Upper lobe of left lung (tissue), 6 donors: ENCODE data around the gene PSMA7. TPM values are rescaled to one million over a fixed set of nuclear protein-coding genes. Genes with fewer than 3 reads are reported as not detected.
A peak's percentile ranks its signal among the peaks of the same experiment; 100 is the strongest.

Experiments used
- ATAC-seq, 2 donors: fragments of 200-7000 bp; cut with Tn5 transposase; one replicate each; pipeline ENCODE4 v1.9.1; 2022; ENCODE audit warnings: mild to moderate bottlenecking in 2 of 2, moderate library complexity in 2 of 2; ENCODE audit not compliant: low FRiP score in 2 of 2
- DNase-seq, 2 donors: peaks; one replicate each; pipeline ENCODE4 v3.0.0-alpha.2; 2019 to 2020
- H3K27ac ChIP-seq, 4 donors: fragments of 200-600 bp; sonication (generic); one replicate each; pipeline ENCODE4 v1.5.1; 2016 to 2019
- H3K27me3 ChIP-seq, 4 donors: fragments of 200-600 bp; sonication (generic); one replicate each; pipeline ENCODE4 v1.5.1; 2017 to 2019
- H3K36me3 ChIP-seq, 4 donors: fragments of 200-600 bp; sonication (generic); one replicate each; pipeline ENCODE4 v1.5.1; 2016 to 2019
- H3K4me1 ChIP-seq, 4 donors: fragments of 200-600 bp; sonication (generic); one replicate each; pipeline ENCODE4 v1.5.1; 2018 to 2019
- H3K4me3 ChIP-seq, 4 donors: fragments of 200-600 bp; sonication (generic); one replicate each; pipeline ENCODE4 v1.5.1; 2017 to 2019; ENCODE audit warnings: mild to moderate bottlenecking in 2 of 4, moderate library complexity in 1 of 4
- H3K9me3 ChIP-seq, 4 donors: fragments of 200-600 bp; sonication (generic); one replicate each; pipeline ENCODE4 v1.5.1; 2018 to 2019
- CTCF ChIP-seq, 6 experiments: fragments of 450-650 bp in 4 of 6; fragments of 200-600 bp in 2 of 6; sonication (generic) in 2 of 6; IDR thresholded peaks; one replicate each; pipeline ENCODE4 v1.5.1; 2016 to 2019; ENCODE audit warnings: antibody characterized with exemption in 6 of 6
- EP300 ChIP-seq, 4 donors: sonication (generic); formaldehyde crosslinking; IDR thresholded peaks; one replicate each; pipeline ENCODE4 v1.5.1; 2017; ENCODE audit warnings: antibody characterized with exemption in 4 of 4, control low read depth in 2 of 4
- POLR2A ChIP-seq, 4 donors: fragments of 450-650 bp; IDR thresholded peaks; one replicate each; pipeline ENCODE4 v1.5.1; 2016 to 2017; ENCODE audit warnings: antibody characterized with exemption in 4 of 4, mild to moderate bottlenecking in 2 of 4
- POLR2AphosphoS5 ChIP-seq, 2 donors: sonication (generic); formaldehyde crosslinking; IDR thresholded peaks; one replicate each; pipeline ENCODE4 v1.5.1; 2017; ENCODE audit warnings: antibody characterized with exemption in 2 of 2
- WGBS, 2 donors: methylation state at CpG; one replicate each; pipeline ENCODE4 v1.1.5; 2017 to 2018; 5-methylcytosine and 5-hydroxymethylcytosine counted together
- total RNA-seq, 6 donors: library from RNA; depleted of rRNA in 4 of 6; stranded (reverse); fragments of >200 nt in 4 of 6; gene quantifications; one replicate each; pipeline versions ENCODE4 v1.1.0 to v1.2.1, GENCODE V29; 2016 to 2021
- donor health status: DM: no; HTN: no; CAD: no; lungs with moderate emphysema.
- donor health status: DM: no; HTN: yes; CAD: no; lungs with severe emphysema.

PSMA7 gene
- total RNA-seq, 6 donors from 2014 or later, result 186 to 317 (median 240) TPM

GRCh38 chr20:62134735-62135231, 8.4 kb downstream of the PSMA7 start:
- Histone ChIP-seq H3K4me3 (no peak overlapping the region), H3K27me3 (no peaks in the 10 kb centered on the region), H3K27ac (peak overlapping the region; percentile 62 to 83 (median 78)), H3K36me3 (peaks cover 52 to 97% (median 82%) of the 10 kb centered on the region in 4 donors), H3K9me3 (no peaks in the 10 kb centered on the region), H3K4me1 (peaks cover 27 to 39% (median 29%) of the 10 kb centered on the region in 4 donors)
- DNase-seq, result no peak
- ATAC-seq, result peak; percentile 19 to 53
- 36 to 50% methylated on average over 6 to 11 of the region's 11 CpGs for WGBS, 2 donors
- peak; percentile 32 to 67 for TF ChIP-seq POLR2AphosphoS5 (IDR thresholded peaks at IDR 0.05)
- TF ChIP-seq EP300 (IDR thresholded peaks at IDR 0.05), result no peak

GRCh38 chr20:62133864-62134263, 9.3 kb downstream of the PSMA7 start:
- H3K27ac ChIP-seq, result peak overlapping the region; percentile 62 to 83 (median 78)
- no peak for DNase-seq
- no peak overlapping the region for H3K4me3 ChIP-seq
- ATAC-seq, result no peak
- 79 to 86% methylated on average over 7 to 12 of the region's 12 CpGs for WGBS, 2 donors
- no peaks in the 10 kb centered on the region for H3K27me3 ChIP-seq
- no peaks in the 10 kb centered on the region for H3K9me3 ChIP-seq
- H3K4me1 ChIP-seq, result peaks cover 27 to 39% (median 29%) of the 10 kb centered on the region in 4 donors
- TF ChIP-seq CTCF (IDR thresholded peaks at IDR 0.05) (peak in 1 of 6 experiments; percentile 20), EP300 (IDR thresholded peaks at IDR 0.05) (no peak)
- H3K36me3 ChIP-seq, result peaks cover 46 to 97% (median 79%) of the 10 kb centered on the region in 4 donors

GRCh38 chr20:62133051-62133845, 9.9 kb downstream of the PSMA7 start:
- ATAC-seq (peak; percentile 25 to 62), DNase-seq (peak; percentile 60 to 63)
- Histone ChIP-seq H3K27me3 (no peaks in the 10 kb centered on the region), H3K36me3 (peaks cover 41 to 97% (median 79%) of the 10 kb centered on the region in 4 donors), H3K4me3 (no peak overlapping the region), H3K27ac (peak overlapping the region; percentile 36 to 83 (median 78)), H3K4me1 (peaks cover 27 to 39% (median 29%) of the 10 kb centered on the region in 4 donors), H3K9me3 (no peaks in the 10 kb centered on the region)
- TF ChIP-seq CTCF (IDR thresholded peaks at IDR 0.05) (no peak), POLR2AphosphoS5 (IDR thresholded peaks at IDR 0.05) (peak in 1 of 2 donors; percentile 12)
- WGBS, 2 donors, result 65 to 75% methylated on average over 12 to 29 of the region's 29 CpGs

DNA sequence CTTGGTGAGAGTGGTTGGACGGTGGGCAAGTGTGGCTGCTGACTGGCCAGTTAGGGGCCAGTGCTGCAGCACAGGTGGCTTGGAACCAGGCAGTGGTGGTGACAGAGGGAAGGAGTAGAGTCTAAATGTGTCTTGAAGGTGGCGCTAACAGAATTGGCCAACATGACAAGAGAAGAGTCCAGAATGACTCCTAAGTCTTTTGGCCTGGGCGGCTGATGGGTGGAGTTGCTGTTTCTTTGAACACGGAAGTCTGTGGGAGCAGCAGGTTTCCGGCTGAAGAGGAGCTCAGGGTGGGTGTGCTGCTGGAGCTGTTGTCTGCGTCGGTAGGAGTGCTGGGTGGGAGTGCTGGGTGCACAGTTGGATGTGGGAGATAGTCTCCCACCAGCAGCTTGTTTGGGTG, 10.8 kb downstream of the PSMA7 start:
- peaks cover 43 to 97% (median 79%) of the 10 kb centered on the region in 4 donors for H3K36me3 ChIP-seq
- no peak for DNase-seq

More for the DNA sequence above, 10.8 kb downstream of the PSMA7 start:
- H3K27me3 ChIP-seq, result no peaks in the 10 kb centered on the region
- H3K4me1 ChIP-seq, result peaks cover 27 to 39% (median 29%) of the 10 kb centered on the region in 4 donors
- TF ChIP-seq EP300 (IDR thresholded peaks at IDR 0.05) (no peak), CTCF (IDR thresholded peaks at IDR 0.05) (no peak), POLR2AphosphoS5 (IDR thresholded peaks at IDR 0.05) (peak in 1 of 2 donors; percentile 45), POLR2A (IDR thresholded peaks at IDR 0.05) (peak in 1 of 4 donors; percentile 7)
- peak overlapping the region; percentile 36 to 81 (median 78) for H3K27ac ChIP-seq
- no peaks in the 10 kb centered on the region for H3K9me3 ChIP-seq
- H3K4me3 ChIP-seq, result no peak overlapping the region
- peak in 1 of 2 donors; percentile 54 for ATAC-seq
- 72% methylated on average over 7 of the region's 7 CpGs for WGBS, 2 donors
